Nephron (organoid): ENCODE measurements around the gene NAV3.
A peak's percentile ranks its signal among the peaks of the same experiment; 100 is the strongest.

ENCODE experiments used
- H3K27ac Mint-ChIP-seq, 3 experiments: 2 replicates each; pipeline ENCODE4 v1.8.0; 2020; ENCODE audit warnings: mixed read lengths in 3 of 3, mild to moderate bottlenecking in 2 of 3, moderate library complexity in 1 of 3
- H3K27me3 Mint-ChIP-seq: 2 replicates; pipeline ENCODE4 v1.8.0; 2021; ENCODE audit warnings: low read depth, mild to moderate bottlenecking, moderate library complexity, mixed read lengths
- H3K36me3 Mint-ChIP-seq: 2 replicates; pipeline ENCODE4 v1.8.0; 2020; ENCODE audit warnings: low read depth, mixed read lengths
- H3K4me1 Mint-ChIP-seq: 2 replicates; pipeline ENCODE4 v1.8.0; 2020; ENCODE audit warnings: mixed read lengths
- H3K4me3 Mint-ChIP-seq, 3 experiments: 2 replicates each; pipeline ENCODE4 v1.8.0; 2020; ENCODE audit warnings: mild to moderate bottlenecking in 3 of 3, mixed read lengths in 3 of 3, moderate library complexity in 2 of 3
- H3K9me3 Mint-ChIP-seq: 2 replicates; pipeline ENCODE4 v1.8.0; 2020; ENCODE audit warnings: mixed read lengths
- CTCF ChIP-seq, 3 experiments: fragments of 200-600 bp; sonication (generic); IDR thresholded peaks; one replicate each; pipeline ENCODE4 v1.5.0; 2021; ENCODE audit warnings: antibody characterized with exemption in 3 of 3; ENCODE audit not compliant: unreplicated experiment in 3 of 3

The NAV3 gene

GRCh38 chr12:77968571-77968970 is 137.9 kb downstream of the NAV3 start:
- peaks cover 27% of the 10 kb centered on the region for H3K4me1 Mint-ChIP-seq
- H3K9me3 Mint-ChIP-seq, result no peaks in the 10 kb centered on the region
- TF ChIP-seq CTCF (IDR thresholded peaks at IDR 0.05; ENCODE audit: unreplicated experiment in 3 of 3), result no peak
- H3K4me3 Mint-ChIP-seq, result no peak overlapping the region
- no peaks in the 10 kb centered on the region for H3K27me3 Mint-ChIP-seq
- H3K27ac Mint-ChIP-seq, result peak overlapping the region in 2 of 3 experiments; percentile 8 to 16
- H3K36me3 Mint-ChIP-seq, result peaks cover 13% of the 10 kb centered on the region

- H3K36me3 Mint-ChIP-seq, result peaks cover 29% of the 10 kb centered on the region
Observed at GRCh38 chr12:77973579-77973978, 142.9 kb downstream of the NAV3 start.

GRCh38 chr12:77974645-77975044 is 144.0 kb downstream of the NAV3 start:
- H3K9me3 Mint-ChIP-seq, result peaks cover 4% of the 10 kb centered on the region
- no peak for TF ChIP-seq CTCF (IDR thresholded peaks at IDR 0.05; ENCODE audit: unreplicated experiment in 3 of 3)

More at GRCh38 chr12:77973579-77973978, 142.9 kb downstream of the NAV3 start:
- TF ChIP-seq CTCF (IDR thresholded peaks at IDR 0.05; ENCODE audit: unreplicated experiment in 3 of 3), result no peak
- H3K27me3 Mint-ChIP-seq, result no peaks in the 10 kb centered on the region
- peaks cover 23% of the 10 kb centered on the region for H3K4me1 Mint-ChIP-seq
- no peak overlapping the region for H3K4me3 Mint-ChIP-seq
- H3K9me3 Mint-ChIP-seq, result peaks cover 4% of the 10 kb centered on the region
- peak overlapping the region; percentile 62 to 90 (median 76) for H3K27ac Mint-ChIP-seq

GRCh38 chr12:77979597-77980250 is 149.0 kb downstream of the NAV3 start:
- Mint-ChIP-seq H3K27ac (peak overlapping the region; percentile 61 to 92 (median 74)), H3K4me1 (peaks cover 43% of the 10 kb centered on the region), H3K36me3 (peaks cover 20% of the 10 kb centered on the region), H3K9me3 (peaks cover 4% of the 10 kb centered on the region), H3K4me3 (peak overlapping the region in 1 of 3 experiments; percentile 5), H3K27me3 (no peaks in the 10 kb centered on the region)
- no peak for TF ChIP-seq CTCF (IDR thresholded peaks at IDR 0.05; ENCODE audit: unreplicated experiment in 3 of 3)

More at GRCh38 chr12:77974645-77975044, 144.0 kb downstream of the NAV3 start:
- Mint-ChIP-seq H3K27ac (peak overlapping the region in 2 of 3 experiments; percentile 25 to 46), H3K27me3 (no peaks in the 10 kb centered on the region), H3K36me3 (peaks cover 22% of the 10 kb centered on the region), H3K4me1 (peaks cover 25% of the 10 kb centered on the region), H3K4me3 (no peak overlapping the region)

- H3K27me3 Mint-ChIP-seq, result no peaks in the 10 kb centered on the region
- no peak overlapping the region for H3K4me3 Mint-ChIP-seq
- peaks cover under 1% of the 10 kb centered on the region for H3K9me3 Mint-ChIP-seq
- H3K36me3 Mint-ChIP-seq, result peaks cover 20% of the 10 kb centered on the region
- TF ChIP-seq CTCF (IDR thresholded peaks at IDR 0.05; ENCODE audit: unreplicated experiment in 3 of 3), result no peak
- H3K27ac Mint-ChIP-seq, result peak overlapping the region; percentile 74 to 87 (median 85)
- peaks cover 47% of the 10 kb centered on the region for H3K4me1 Mint-ChIP-seq
Observed at GRCh38 chr12:77980782-77981181, 150.1 kb downstream of the NAV3 start.

GRCh38 chr12:77983859-77984258 is 153.2 kb downstream of the NAV3 start:
- Mint-ChIP-seq H3K4me3 (no peak overlapping the region), H3K4me1 (peaks cover 48% of the 10 kb centered on the region), H3K27ac (peak overlapping the region; percentile 49 to 89 (median 59)), H3K9me3 (peaks cover 2% of the 10 kb centered on the region), H3K27me3 (no peaks in the 10 kb centered on the region), H3K36me3 (peaks cover 21% of the 10 kb centered on the region)
- TF ChIP-seq CTCF (IDR thresholded peaks at IDR 0.05; ENCODE audit: unreplicated experiment in 3 of 3), result no peak
